ENCODE measurements around the gene CFAP45. TPM values are rescaled to one million over a fixed set of nuclear protein-coding genes. Genes with fewer than 3 reads are reported as not detected.

CFAP45 gene
- total RNA-seq, 2 donors from 2014 or later = 0.49 to 0.55 TPM

DNA sequence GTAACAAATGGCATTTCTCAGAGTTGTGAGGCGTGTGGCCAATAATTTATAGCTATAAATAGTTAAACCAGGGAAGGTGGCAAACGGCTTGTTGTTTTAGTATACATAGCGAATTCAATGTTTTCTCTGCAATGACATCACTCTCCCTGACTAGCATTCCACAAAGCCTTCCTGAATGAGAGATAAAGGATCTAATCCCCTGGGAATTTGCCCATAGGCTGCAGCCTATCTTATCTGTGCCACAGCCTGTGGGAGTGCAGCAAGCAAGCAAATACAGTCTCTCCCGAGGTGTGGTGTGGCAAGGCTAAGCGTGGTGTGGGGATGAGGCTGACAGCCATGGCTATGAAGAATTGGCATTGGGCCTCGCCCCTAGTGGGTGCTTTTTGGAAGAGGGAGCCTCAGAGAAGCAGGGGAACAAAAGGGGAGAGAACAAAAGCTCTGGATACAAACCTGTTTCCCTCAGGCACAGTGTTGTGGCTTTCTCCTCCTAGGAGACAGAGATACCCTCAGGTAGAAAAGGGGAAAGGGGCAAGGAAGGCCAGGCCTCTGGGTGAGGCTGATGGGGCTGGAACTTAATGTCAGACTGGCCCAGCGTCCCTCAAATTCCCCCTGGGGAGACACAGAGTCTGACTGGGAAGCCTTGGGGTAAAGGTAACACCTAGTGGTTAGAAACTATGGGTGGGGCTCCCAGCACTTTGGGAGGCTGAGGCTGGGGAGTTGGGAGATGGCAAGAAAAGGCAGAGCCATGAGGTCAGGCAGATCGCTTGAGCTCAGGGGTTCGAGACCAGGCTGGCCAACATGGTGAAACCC lies 16.5 kb upstream of the CFAP45 start:
- H3K27ac Mint-ChIP-seq = peak overlapping the region; percentile 98
- peaks cover 33% of the 10 kb centered on the region for H3K36me3 Mint-ChIP-seq (ENCODE audit: low read depth)
- Histone ChIP-seq H3K9ac (ENCODE audit: extremely low read depth, low read length, poor library complexity, severe bottlenecking) (peak overlapping the region; percentile 55), H3K36me3 (ENCODE audit: control insufficient read depth, insufficient read depth, low read length) (peaks cover 51% of the 10 kb centered on the region), H3K27me3 (ENCODE audit: control insufficient read depth, insufficient read depth, low read length, poor library complexity, severe bottlenecking) (no peaks in the 10 kb centered on the region), H3K9me3 (ENCODE audit: control insufficient read depth, low read length) (no peaks in the 10 kb centered on the region), H3K4me3 (ENCODE audit: low read length) (peak overlapping the region; percentile 32), H3K4me1 (ENCODE audit: control insufficient read depth, insufficient read depth, low read length) (peaks cover 28% of the 10 kb centered on the region), H3K27ac (ENCODE audit: low read depth, low read length) (peak overlapping the region; percentile 27)
- 44 to 76% methylated on average over 5 to 9 of the region's 9 CpGs for WGBS, 2 experiments (ENCODE audit: insufficient coverage in 1 of 2, insufficient read length in 1 of 2)
- TF ChIP-seq, protein P1, sequence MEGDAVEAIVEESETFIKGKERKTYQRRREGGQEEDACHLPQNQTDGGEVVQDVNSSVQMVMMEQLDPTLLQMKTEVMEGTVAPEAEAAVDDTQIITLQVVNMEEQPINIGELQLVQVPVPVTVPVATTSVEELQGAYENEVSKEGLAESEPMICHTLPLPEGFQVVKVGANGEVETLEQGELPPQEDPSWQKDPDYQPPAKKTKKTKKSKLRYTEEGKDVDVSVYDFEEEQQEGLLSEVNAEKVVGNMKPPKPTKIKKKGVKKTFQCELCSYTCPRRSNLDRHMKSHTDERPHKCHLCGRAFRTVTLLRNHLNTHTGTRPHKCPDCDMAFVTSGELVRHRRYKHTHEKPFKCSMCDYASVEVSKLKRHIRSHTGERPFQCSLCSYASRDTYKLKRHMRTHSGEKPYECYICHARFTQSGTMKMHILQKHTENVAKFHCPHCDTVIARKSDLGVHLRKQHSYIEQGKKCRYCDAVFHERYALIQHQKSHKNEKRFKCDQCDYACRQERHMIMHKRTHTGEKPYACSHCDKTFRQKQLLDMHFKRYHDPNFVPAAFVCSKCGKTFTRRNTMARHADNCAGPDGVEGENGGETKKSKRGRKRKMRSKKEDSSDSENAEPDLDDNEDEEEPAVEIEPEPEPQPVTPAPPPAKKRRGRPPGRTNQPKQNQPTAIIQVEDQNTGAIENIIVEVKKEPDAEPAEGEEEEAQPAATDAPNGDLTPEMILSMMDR (conservative IDR thresholded peaks at IDR 0.05) = no peak
- no peaks in the 10 kb centered on the region for H3K27me3 Mint-ChIP-seq (ENCODE audit: insufficient read depth)
- H3K4me3 Mint-ChIP-seq = peak overlapping the region; percentile 15
- H3K4me1 Mint-ChIP-seq = peaks cover 67% of the 10 kb centered on the region
- no peaks in the 10 kb centered on the region for H3K9me3 Mint-ChIP-seq
- DNase-seq = peak; percentile 90

DNA sequence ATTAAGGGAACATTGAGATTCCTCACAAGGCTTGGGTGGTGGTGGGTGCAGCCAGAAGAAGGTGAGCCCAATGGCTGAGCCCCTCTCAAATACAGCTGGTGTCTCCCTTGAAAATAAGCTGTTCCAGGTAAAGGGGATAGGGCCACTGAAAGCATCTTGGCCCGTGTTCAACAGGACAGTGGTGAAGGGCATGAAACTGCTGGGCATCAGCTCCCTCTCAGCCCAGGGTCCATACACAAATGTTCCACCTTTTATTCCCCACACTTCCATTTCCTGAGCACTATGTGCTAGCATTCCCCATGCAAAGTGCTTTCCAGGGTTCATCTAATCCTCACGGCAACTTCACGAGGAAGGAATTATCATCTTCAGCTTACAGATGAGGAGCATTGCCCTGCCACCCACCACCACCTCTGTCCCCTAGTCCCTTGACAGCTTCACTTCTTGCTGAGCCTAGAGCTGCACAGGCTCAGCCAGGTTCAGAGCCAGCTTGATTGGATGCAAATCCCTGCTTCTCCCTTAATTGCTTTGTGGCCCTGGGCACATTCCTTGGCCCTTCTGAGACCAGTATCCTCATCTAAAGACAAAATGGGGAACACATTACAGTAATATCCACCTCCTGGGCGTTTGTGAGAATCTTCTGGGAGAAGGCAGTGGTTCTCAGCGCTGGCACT lies 15.7 kb upstream of the CFAP45 start:
- peak overlapping the region; percentile 55 for H3K9ac ChIP-seq (ENCODE audit: extremely low read depth, low read length, poor library complexity, severe bottlenecking)
- TF ChIP-seq, protein P1 (conservative IDR thresholded peaks at IDR 0.05) = no peak
- H3K9me3 Mint-ChIP-seq = no peaks in the 10 kb centered on the region

DNA sequence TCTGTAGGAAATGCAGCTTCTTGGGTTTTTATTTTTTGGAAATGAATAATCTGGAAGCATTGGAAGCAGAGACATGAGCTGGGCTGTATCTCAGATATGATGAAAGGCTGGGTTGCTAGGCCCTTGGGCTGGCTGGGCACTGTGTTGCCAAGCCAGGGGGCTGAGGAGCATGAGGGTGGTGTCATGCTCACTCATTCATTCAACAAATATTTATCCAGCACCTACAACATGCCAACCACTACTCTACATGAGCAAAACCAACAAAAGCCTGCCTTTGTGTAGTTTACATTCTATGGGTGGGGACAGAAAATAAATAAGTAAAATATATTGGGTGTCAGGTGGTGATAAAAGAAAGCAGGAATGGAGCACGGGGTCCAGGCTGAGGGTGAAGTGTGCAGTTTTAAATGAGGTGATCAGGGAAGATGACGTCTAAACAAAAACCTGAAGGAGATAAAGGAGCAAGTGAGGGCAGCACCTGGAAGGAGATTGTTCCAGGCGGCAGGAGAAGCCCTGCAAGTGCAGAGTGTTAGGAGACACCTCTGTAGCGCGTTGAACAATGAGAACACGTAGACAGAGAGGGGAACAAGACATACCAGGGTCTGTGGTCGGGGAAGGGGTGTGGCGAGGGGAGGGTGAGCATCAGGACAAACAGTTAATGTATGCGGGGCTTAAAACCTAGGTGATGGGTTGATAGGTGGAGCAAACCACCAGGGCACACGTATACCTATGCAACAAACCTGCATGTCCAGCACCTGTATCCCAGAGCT lies 14.5 kb upstream of the CFAP45 start:
- H3K27me3 ChIP-seq (ENCODE audit: control insufficient read depth, insufficient read depth, low read length, poor library complexity, severe bottlenecking) = no peaks in the 10 kb centered on the region
- H3K27me3 Mint-ChIP-seq (ENCODE audit: insufficient read depth) = no peaks in the 10 kb centered on the region
- DNase-seq = peak; percentile 67
- WGBS, 2 experiments (ENCODE audit: insufficient coverage in 1 of 2, insufficient read length in 1 of 2) = 81 to 94% methylated on average over 9 to 10 of the region's 10 CpGs
- peaks cover 47% of the 10 kb centered on the region for H3K4me1 ChIP-seq (ENCODE audit: control insufficient read depth, insufficient read depth, low read length)
- H3K36me3 ChIP-seq (ENCODE audit: control insufficient read depth, insufficient read depth, low read length) = peaks cover 32% of the 10 kb centered on the region
- H3K4me3 ChIP-seq (ENCODE audit: low read length) = no peak overlapping the region
- peak overlapping the region; percentile 54 for H3K27ac Mint-ChIP-seq
- H3K27ac ChIP-seq (ENCODE audit: low read depth, low read length) = no peak overlapping the region
- H3K9me3 ChIP-seq (ENCODE audit: control insufficient read depth, low read length) = no peaks in the 10 kb centered on the region
- H3K9ac ChIP-seq (ENCODE audit: extremely low read depth, low read length, poor library complexity, severe bottlenecking) = no peak overlapping the region
- TF ChIP-seq, protein P1 (conservative IDR thresholded peaks at IDR 0.05) = no peak
- H3K36me3 Mint-ChIP-seq (ENCODE audit: low read depth) = peaks cover 19% of the 10 kb centered on the region
- H3K9me3 Mint-ChIP-seq = no peaks in the 10 kb centered on the region
- H3K4me3 Mint-ChIP-seq = no peak overlapping the region
- H3K4me1 Mint-ChIP-seq = peaks cover 79% of the 10 kb centered on the region

More for the DNA sequence above, 15.7 kb upstream of the CFAP45 start:
- H3K27ac ChIP-seq (ENCODE audit: low read depth, low read length) = no peak overlapping the region
- DNase-seq = peak; percentile 72
- no peaks in the 10 kb centered on the region for H3K9me3 ChIP-seq (ENCODE audit: control insufficient read depth, low read length)
- Mint-ChIP-seq H3K36me3 (ENCODE audit: low read depth) (peaks cover 32% of the 10 kb centered on the region), H3K4me3 (peak overlapping the region; percentile 15), H3K27me3 (ENCODE audit: insufficient read depth) (no peaks in the 10 kb centered on the region), H3K4me1 (peaks cover 69% of the 10 kb centered on the region), H3K27ac (peak overlapping the region; percentile 98)
- H3K36me3 ChIP-seq (ENCODE audit: control insufficient read depth, insufficient read depth, low read length) = peaks cover 45% of the 10 kb centered on the region
- no peaks in the 10 kb centered on the region for H3K27me3 ChIP-seq (ENCODE audit: control insufficient read depth, insufficient read depth, low read length, poor library complexity, severe bottlenecking)
- H3K4me3 ChIP-seq (ENCODE audit: low read length) = peak overlapping the region; percentile 32
- 60 to 70% methylated on average over 2 to 5 of the region's 5 CpGs for WGBS, 2 experiments (ENCODE audit: insufficient coverage in 1 of 2, insufficient read length in 1 of 2)
- H3K4me1 ChIP-seq (ENCODE audit: control insufficient read depth, insufficient read depth, low read length) = peaks cover 34% of the 10 kb centered on the region

Data from endodermal cell (in vitro differentiated cells).